ENCODE results near the gene GRIP1.

GRIP1 gene

DNA sequence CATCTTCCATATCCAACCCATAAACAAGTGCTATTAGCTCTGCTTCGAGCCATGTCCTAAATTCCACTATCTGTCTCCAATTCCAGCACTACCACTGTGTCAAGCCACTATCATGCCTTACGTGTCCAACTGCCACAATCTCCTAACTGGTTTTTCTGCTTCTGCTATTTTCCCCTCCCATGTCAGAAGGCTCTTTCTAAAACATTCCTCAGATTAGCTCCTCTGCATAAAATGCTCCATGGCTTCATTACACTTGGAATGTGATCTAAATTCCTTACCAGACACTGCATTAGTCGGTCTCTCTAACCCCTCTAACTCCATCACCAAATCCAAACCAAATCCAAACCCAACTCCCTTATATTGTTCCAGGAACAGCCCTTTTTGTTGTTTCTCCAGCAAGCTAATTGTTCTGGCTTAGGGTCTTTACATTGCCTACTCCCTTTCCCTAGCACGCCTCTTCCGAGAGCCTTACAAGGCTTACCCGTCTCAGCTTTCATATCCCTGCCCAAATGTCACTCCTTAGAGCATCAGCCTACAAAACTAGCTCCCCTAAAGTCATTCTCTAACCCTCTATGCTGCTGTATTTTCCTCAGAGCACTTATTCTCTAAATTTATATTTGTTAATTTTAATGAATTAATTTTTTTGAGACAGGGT lies 236.8 kb downstream of the GRIP1 start:
- no peaks in the 10 kb centered on the region for H3K36me3 ChIP-seq
- DNase-seq = no peak
- no peaks in the 10 kb centered on the region for H3K4me1 ChIP-seq
- no peak overlapping the region for H3K4me3 ChIP-seq (ENCODE audit: low read depth, low read length)
- no peaks in the 10 kb centered on the region for H3K27me3 ChIP-seq
- TF ChIP-seq, protein P1, sequence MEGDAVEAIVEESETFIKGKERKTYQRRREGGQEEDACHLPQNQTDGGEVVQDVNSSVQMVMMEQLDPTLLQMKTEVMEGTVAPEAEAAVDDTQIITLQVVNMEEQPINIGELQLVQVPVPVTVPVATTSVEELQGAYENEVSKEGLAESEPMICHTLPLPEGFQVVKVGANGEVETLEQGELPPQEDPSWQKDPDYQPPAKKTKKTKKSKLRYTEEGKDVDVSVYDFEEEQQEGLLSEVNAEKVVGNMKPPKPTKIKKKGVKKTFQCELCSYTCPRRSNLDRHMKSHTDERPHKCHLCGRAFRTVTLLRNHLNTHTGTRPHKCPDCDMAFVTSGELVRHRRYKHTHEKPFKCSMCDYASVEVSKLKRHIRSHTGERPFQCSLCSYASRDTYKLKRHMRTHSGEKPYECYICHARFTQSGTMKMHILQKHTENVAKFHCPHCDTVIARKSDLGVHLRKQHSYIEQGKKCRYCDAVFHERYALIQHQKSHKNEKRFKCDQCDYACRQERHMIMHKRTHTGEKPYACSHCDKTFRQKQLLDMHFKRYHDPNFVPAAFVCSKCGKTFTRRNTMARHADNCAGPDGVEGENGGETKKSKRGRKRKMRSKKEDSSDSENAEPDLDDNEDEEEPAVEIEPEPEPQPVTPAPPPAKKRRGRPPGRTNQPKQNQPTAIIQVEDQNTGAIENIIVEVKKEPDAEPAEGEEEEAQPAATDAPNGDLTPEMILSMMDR (IDR thresholded peaks at IDR 0.05; ENCODE audit: low read depth, low read length) = no peak
- no peaks in the 10 kb centered on the region for H3K9me3 ChIP-seq

DNA sequence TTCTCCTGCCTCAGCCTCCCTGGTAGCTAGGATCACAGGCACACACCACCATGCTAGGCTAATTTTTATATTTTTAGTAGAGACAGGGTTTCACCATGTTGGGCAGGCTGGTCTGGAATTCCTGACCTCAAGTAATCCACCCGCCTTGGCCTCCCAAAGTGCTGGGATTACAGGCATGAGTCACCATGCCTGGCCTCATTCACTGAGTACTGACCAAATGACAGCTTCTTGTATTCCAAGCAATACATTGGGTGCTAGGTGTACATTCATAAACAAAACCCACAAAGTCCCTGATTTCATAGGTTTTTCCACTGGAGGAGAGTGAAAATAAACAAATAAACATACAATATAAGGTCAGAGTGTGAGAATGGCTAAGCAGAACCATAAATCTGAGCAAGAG lies 240.3 kb downstream of the GRIP1 start:
- DNase-seq = no peak
- Histone ChIP-seq H3K36me3 (no peaks in the 10 kb centered on the region), H3K4me3 (ENCODE audit: low read depth, low read length) (no peak overlapping the region), H3K27me3 (no peaks in the 10 kb centered on the region), H3K9me3 (no peaks in the 10 kb centered on the region), H3K4me1 (no peaks in the 10 kb centered on the region)
- TF ChIP-seq, protein P1 (IDR thresholded peaks at IDR 0.05; ENCODE audit: low read depth, low read length) = no peak

DNA sequence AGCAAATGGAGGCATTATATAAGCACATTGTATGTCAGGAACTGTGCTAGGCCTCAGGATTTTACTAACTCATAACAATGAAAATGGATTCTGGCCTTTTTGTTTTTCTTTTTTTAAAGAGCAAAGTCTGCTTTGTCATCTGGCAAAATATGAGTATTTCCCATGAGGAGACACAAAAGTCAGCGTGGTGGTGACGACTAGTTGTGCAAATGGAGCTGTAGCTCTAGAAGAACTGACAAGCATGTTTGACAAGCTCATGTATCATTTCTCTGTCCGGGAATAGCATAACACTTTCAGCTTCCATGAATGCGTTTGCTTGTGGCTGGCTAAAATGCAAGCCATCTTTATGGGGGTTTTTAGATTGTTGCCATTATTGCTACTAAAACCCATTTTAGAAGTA lies 248.8 kb downstream of the GRIP1 start:
- no peak for DNase-seq
- no peaks in the 10 kb centered on the region for H3K4me1 ChIP-seq
- H3K9me3 ChIP-seq = no peaks in the 10 kb centered on the region
- TF ChIP-seq, protein P1 (IDR thresholded peaks at IDR 0.05; ENCODE audit: low read depth, low read length) = no peak
- no peaks in the 10 kb centered on the region for H3K36me3 ChIP-seq
- no peaks in the 10 kb centered on the region for H3K27me3 ChIP-seq
- no peak overlapping the region for H3K4me3 ChIP-seq (ENCODE audit: low read depth, low read length)

DNA sequence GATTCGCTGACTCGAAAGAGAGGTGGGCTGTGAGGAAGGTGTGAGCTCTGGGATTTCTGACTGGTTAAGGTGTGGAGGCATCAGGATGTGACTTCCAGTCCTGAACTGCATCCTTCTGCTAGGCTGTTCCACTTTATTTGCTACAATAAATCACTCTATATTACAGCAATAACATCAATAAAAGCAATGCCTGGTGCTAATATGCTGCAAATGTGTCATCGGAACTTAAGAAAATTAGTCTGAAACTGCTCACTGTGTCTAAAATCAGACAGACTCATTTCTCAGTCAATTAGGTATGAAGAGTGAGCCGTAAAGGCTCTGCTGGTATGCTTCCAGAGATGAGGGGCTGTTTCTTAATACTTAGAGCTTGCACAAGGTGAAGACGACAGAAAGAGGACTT lies 250.0 kb downstream of the GRIP1 start:
- H3K9me3 ChIP-seq = no peaks in the 10 kb centered on the region
- no peaks in the 10 kb centered on the region for H3K27me3 ChIP-seq
- TF ChIP-seq, protein P1 (IDR thresholded peaks at IDR 0.05; ENCODE audit: low read depth, low read length) = no peak
- no peak for DNase-seq
- H3K4me3 ChIP-seq (ENCODE audit: low read depth, low read length) = no peak overlapping the region
- H3K36me3 ChIP-seq = no peaks in the 10 kb centered on the region
- H3K4me1 ChIP-seq = no peaks in the 10 kb centered on the region

DNA sequence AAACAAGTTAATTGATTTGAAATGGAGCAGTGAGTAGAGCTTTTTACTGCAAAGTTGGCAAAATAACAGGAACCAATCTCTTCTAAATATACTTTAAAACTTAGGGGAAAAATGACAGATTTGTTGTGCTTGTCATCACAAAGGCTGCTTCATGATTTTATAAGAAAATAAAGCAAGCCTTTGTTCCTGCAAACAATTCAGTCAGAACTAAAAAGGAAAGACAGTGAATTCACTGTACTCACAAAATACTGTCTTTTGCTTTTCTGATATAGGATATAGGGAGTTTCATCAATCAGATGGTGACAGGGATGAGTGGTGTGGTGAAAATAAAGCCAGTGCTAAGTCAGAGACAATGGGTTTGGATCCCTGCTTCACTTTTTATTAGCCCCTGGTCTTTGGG lies 250.6 kb downstream of the GRIP1 start:
- Histone ChIP-seq H3K27me3 (no peaks in the 10 kb centered on the region), H3K9me3 (no peaks in the 10 kb centered on the region), H3K36me3 (no peaks in the 10 kb centered on the region), H3K4me3 (ENCODE audit: low read depth, low read length) (no peak overlapping the region), H3K4me1 (no peaks in the 10 kb centered on the region)
- no peak for DNase-seq
- TF ChIP-seq, protein P1 (IDR thresholded peaks at IDR 0.05; ENCODE audit: low read depth, low read length) = no peak

DNA sequence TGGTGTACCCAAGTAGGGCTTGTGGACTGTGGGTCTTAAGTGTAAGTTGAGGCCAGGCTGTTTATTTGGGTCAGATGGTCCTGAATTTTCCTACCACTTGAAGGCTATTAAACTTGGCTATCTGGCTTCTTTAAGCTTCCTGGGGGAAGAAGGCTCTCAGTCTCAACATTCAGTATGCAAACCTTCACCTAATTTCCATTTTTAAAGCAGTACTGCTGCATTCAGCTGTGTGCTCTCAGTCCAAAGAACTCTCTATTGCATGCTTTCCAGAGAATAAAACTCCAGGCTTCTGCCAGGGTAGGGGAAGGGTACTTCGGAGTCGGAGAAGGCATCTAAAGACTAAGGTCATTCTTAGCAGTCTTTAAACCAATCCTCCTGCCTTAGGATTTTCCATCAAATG lies 252.2 kb downstream of the GRIP1 start:
- Histone ChIP-seq H3K4me3 (ENCODE audit: low read depth, low read length) (no peak overlapping the region), H3K4me1 (no peaks in the 10 kb centered on the region), H3K27me3 (no peaks in the 10 kb centered on the region), H3K36me3 (no peaks in the 10 kb centered on the region), H3K9me3 (no peaks in the 10 kb centered on the region)
- DNase-seq = no peak
- TF ChIP-seq, protein P1 (IDR thresholded peaks at IDR 0.05; ENCODE audit: low read depth, low read length) = no peak

All from BE2C (cell line).